A204.1 (cell line): ENCODE data around the gene REPIN1.

Source experiments
- FAIRE-seq: peaks from 2 replicates; lab custom pipeline; 2012; peaks lifted over from hg19 to GRCh38; lab: Jason Lieb, UNC

REPIN1 gene

GRCh38 chr7:150396426-150396825 lies 27.8 kb downstream of the REPIN1 start:
- FAIRE-seq, result no peak

- FAIRE-seq, result no peak
Observed at GRCh38 chr7:150396851-150397260, 28.2 kb downstream of the REPIN1 start.

DNA sequence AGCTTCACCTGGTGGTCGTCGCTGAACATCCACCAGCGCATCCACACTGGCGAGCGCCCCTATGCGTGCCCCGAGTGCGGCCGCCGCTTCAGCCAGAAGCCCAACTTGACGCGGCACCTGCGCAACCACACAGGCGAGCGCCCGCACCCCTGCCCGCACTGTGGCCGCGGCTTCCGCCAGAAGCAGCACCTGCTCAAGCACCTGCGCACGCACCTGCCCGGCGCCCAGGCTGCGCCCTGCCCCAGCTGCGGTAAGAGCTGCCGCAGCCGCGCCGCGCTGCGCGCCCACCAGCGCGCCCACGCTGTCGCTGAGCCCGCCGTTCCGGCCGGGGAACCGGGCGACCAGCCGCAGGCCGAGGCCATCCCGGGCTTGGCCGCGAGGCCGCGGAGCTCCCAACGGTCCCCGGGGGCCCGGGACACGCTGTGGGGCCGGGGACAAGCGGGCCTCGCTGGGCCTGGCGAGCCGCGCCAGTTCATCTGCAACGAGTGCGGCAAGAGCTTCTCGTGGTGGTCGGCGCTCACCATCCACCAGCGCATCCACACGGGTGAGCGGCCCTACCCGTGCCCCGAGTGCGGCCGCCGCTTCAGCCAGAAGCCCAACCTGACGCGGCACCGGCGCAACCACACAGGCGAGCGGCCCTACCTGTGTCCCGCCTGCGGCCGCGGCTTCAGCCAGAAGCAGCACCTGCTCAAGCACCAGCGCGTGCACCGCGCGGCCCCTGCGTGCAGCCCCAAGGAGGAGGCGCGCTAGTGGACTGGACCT lies 28.9 kb downstream of the REPIN1 start:
- FAIRE-seq, result no peak

DNA sequence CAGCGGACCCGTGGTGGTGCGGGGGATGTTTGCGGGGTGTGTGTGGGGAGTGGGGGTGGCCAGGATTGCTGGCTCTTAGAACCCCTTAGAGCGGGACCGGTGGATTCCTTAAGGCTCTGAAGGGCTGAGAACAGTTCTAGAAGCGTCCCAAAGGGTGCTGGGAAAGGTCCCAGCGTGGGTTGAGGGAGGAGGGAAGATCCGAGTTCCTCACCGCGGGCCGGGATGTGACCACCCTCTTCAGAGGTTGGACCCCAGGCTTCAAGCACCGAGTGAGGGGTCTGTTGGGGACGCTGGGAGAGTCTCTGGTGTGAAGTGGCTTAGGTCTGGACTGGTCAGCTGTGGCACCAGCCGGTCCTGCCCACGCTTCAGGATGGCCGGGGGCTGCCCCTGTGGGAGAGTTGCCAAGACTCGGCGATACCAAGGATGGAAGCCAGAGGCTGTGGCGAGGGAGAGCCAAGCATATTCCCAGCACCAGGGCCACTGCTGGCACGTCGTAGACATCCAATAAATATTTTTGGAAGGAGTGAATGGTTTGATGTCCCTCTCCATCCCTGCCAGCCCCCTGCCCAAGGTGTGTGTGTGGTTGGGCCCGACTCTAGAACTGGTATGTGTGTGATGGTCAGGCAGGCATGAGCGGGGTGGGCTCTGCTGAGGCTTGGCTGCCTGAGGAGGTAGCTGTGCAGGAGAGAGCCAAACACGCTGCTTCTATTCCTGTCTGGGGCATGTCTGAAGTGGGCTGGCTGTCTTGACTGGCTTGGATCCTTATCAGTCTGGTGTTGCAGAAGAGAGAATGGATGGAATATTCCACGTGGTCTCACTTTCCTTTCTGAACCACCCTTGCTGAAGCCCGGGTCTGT lies 29.7 kb downstream of the REPIN1 start:
- FAIRE-seq, result no peak

GRCh38 chr7:150398965-150399320 lies 30.3 kb downstream of the REPIN1 start:
- FAIRE-seq, result no peak

GRCh38 chr7:150399421-150400007 lies 30.9 kb downstream of the REPIN1 start:
- no peak for FAIRE-seq

DNA sequence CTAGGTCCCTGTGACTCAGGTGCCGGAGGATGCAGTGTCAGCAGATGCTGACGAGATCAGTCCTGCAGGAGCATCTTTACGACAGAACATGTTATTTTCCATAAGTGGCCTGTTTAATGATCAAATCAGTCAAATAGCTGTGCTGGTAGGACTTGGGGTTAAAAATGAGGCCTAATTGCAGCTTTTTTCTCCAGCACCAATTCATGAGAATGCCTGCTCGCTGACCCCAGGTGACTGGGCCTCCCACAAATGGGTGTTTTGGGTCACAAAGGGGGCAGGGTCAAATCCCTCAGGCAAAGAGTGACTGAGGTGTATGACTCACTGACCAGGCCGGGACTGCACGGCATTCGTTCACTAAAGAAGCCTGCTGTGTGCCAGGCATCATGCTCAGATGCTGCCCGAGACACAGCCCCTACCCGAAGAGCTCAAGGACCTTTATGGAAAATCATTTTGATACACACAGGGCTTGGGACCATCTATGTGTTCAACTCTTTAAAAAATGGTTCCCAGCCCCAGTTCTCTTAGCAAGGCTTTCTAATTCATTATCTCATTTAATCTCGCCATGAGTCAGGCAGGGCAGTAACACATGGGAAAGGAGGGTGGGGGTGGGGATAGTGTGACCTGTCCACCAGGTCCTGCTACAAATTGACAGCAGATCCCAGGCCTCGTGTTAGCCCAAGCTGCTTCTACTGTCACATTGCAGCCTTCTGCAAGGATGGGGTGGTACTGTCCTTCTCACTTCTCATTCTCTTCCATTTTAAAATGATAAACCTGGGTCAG lies 31.6 kb downstream of the REPIN1 start:
- FAIRE-seq, result no peak

- no peak for FAIRE-seq
Observed at GRCh38 chr7:150400788-150401423, 32.3 kb downstream of the REPIN1 start.

- no peak for FAIRE-seq
Observed at GRCh38 chr7:150401424-150401790, 32.8 kb downstream of the REPIN1 start.

DNA sequence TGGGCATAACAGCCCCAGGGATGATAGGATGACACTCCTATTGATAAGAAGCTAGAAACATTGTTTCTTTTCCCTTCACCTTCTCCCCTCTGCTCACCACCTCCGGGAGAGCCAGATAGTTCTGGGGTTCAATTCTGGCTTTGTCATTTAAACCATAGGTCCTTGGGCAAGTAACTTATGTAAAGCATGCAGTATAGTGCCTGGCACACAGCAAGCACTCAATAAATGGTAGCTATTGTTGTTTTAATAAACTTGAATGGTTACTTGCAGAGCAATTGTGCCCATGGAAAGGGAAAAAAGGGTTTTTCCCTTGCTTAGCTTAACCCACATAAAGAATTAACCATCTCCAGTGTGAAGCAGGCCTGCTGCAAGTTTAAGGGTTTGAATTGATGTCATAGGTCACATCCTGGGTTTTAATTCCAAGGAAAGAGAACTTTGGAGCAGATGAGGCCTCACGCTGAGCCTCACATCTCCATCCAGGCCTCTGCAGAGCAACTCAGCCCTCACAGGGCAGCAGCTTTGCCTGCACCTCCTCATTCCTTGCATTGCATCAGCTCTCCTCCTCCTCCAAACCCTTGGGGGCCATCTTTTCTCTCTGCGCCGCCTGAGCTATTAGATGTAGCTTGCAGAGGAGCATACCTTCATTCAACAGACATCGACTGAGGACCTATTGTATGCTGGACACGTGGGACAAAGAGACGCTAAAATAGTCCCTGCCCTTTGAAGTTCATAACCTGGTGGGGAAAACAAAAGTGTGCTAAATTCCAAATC lies 33.4 kb downstream of the REPIN1 start:
- FAIRE-seq, result no peak

GRCh38 chr7:150402671-150403321 lies 34.2 kb downstream of the REPIN1 start:
- no peak for FAIRE-seq

DNA sequence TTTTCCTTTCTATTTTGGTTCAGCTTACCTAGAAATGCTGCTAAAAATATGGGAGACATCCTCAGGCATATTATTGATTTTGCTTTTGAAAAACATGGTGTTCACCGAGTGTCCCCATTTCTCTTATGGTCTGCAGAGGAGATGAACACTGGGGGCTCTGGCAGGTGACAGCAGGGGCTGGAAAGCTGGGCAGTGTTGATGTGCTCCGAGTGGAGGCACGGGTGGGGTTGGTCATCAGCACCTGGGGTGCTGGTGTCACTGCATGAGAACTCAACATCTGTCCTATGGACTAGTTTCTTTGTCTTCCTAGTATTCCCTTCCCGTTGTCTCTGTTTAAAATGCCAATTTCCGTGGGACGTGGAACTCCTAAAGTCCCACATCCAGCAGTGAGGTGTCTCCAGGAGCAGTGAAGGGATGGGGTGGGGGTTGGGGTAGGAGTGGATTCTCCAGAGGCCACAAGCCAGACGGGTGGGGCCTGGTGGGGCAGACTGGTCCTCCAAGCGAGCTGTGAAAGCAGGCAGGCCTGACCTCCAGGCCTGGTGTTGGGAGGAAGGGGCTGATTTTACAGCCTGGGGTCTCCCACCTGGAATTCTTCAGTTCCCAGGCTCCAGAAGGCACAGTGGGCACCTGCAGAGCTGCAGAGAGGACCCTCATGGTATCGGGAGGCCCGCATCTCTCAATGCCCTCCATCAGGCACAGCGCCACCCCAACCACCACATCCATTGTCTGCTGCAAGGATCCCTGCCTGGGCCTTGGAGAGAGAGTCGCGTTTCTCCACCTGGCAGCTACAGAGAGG lies 35.0 kb downstream of the REPIN1 start:
- no peak for FAIRE-seq

DNA sequence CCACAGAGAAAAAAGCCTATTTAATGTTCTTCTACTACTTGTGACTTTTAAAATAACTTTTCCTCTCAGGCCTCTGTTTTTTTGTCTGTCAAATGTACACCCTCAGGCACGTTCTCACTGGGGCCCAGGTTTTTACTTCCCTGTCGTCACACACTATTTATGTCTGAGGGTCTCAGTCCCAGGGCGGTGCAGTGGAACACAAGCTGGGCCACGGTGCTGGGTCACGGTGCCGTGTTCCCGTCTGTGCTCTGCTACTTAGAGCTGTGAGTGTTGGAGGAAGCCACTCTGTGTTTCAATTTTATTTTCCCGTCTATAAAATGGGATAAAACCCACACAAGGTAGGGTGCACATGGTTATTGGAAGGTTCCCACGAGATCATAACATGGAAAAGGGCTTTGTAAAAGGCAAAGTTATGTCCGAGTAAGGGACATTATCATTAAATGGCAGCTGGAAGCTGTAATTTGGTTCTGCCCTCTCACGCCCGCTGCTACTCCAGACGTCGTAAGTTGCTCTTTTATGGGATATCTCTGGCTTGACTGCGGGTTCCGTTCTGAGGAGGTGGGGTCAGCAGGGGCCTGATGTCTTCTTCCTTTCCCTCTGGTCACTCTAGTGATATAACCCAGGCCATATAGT lies 35.7 kb downstream of the REPIN1 start:
- no peak for FAIRE-seq

DNA sequence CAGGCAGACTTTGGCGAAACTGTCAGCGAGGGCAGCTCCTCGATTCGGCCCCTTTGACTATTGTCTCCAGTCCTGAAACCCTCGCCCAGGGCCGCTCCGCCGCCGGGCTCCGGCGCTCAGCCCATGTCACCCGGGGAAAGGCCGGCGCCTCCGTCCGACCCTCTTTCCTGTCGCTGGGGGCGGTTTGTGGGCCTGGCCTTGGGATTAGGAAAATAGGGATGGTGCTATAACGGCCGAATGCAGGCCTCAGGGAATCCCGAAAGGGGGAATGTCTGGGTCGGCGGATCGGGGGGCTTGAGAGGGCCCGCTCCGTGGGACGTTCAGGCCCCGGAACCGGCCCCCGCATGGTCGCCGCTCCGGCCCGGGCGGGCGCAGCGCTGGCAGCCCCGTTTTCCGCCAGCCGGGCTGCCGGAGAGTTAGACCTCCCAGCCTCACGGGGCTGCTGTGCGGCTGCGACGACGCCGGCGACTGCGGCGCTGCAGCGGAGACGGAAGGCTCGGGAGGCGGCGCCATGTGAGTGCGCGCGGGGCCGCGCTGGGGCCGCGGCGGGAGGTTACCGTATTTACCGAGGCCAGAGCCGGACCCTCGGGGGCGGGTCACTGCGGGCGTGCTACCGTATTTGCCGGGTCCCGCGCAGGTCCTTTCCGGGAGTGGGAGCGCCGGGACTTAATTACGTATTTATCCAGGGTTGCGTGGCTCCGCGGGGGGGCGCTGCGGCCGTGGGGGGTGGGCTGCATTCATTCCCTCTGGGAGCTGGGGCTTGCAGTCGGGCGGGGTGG lies 36.4 kb downstream of the REPIN1 start:
- FAIRE-seq, result no peak

GRCh38 chr7:150405584-150406311 lies 37.1 kb downstream of the REPIN1 start:
- no peak for FAIRE-seq

- FAIRE-seq, result no peak
Observed at GRCh38 chr7:150406312-150406566, 37.6 kb downstream of the REPIN1 start.

DNA sequence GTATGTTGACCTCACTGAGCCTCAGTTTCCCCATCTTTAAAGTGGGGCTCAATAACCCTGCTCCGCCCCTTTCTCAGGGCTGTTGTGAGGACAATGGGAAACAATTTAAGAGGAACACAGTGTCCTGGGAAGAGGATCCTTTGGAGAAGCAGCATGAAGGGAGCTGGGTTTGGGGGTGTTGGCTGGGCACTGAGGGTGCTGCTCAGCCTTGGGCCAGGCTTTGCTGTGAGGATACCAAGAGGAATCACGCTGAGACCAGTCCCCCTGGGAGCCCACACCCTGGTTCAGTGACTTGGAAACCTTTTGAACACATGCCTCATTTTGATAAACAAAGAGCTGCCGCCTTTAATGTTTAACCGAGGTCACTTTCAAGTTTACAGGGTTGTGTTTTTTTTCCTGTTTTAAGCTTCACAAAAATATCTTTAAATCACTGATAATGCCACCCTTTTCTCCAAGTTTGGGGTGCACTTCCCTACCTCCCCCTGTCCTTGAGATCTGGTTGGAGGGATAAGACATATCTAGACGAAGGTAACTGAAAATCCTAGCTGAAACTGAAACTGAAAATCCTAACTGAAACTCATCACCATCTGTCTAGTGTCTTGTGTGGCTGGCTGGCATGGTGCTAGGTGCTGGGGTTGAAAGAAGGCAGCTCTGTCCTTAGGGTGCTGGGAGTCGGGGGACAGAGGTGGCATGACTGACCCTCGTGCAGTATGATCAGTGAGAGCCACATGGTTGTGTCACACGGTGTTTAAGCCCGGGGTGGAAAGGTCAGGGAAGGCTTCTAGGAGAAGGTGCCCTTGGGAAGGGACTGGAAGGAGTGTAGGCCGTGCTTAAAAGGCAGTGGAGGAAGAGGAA lies 38.2 kb downstream of the REPIN1 start:
- no peak for FAIRE-seq
